Natural killer cell (primary cell): ENCODE measurements around the gene CDH26. TPM values are rescaled to one million over a fixed set of nuclear protein-coding genes. Genes with fewer than 3 reads are reported as not detected.

Experiments used
- ATAC-seq, 3 donors: fragments of 150-1000 bp in 2 of 3; fragments of 200-7000 bp in 1 of 3; cut with Tn5 transposase; 1 replicate in 1 of 3; 2 replicates in 2 of 3; pipeline ENCODE4 v1.10.0; 2021; ENCODE audit warnings: mild to moderate bottlenecking in 2 of 3, moderate library complexity in 2 of 3
- DNase-seq, 2 donors: peaks; one replicate each; pipeline versions ENCODE4 v3.0.0 to v3.0.0-alpha.2; 2013 to 2021; ENCODE audit warnings: mixed read lengths in 1 of 2
- H3K27ac ChIP-seq: one replicate; pipeline ENCODE4 v1.5.1; 2013; ENCODE audit warnings: mild to moderate bottlenecking, low read length
- H3K27me3 ChIP-seq: one replicate; pipeline ENCODE4 v1.6.1; 2013; ENCODE audit warnings: low read length; ENCODE audit not compliant: control insufficient read depth, insufficient read depth
- H3K36me3 ChIP-seq: one replicate; pipeline ENCODE4 v1.6.1; 2013; ENCODE audit warnings: low read length; ENCODE audit not compliant: control insufficient read depth, insufficient read depth
- H3K4me1 ChIP-seq: one replicate; pipeline ENCODE4 v1.6.1; 2013; ENCODE audit warnings: low read length; ENCODE audit not compliant: control insufficient read depth, insufficient read depth
- H3K4me3 ChIP-seq: one replicate; pipeline ENCODE4 v1.5.1; 2013; ENCODE audit warnings: low read length
- H3K9me3 ChIP-seq: one replicate; pipeline ENCODE4 v1.6.1; 2013; ENCODE audit warnings: low read length; ENCODE audit not compliant: control insufficient read depth, insufficient read depth
- H3K27ac Mint-ChIP-seq, 2 donors: one replicate each; pipeline ENCODE4 v1.8.0; 2022; ENCODE audit warnings: mild to moderate bottlenecking in 2 of 2, mixed read lengths in 2 of 2, moderate library complexity in 1 of 2
- H3K27me3 Mint-ChIP-seq, 2 donors: one replicate each; pipeline ENCODE4 v1.8.0; 2022; ENCODE audit warnings: low read depth in 2 of 2, mixed read lengths in 2 of 2
- H3K36me3 Mint-ChIP-seq: one replicate; pipeline ENCODE4 v1.8.0; 2022; ENCODE audit warnings: mixed read lengths
- H3K4me1 Mint-ChIP-seq, 2 donors: one replicate each; pipeline ENCODE4 v1.8.0; 2022; ENCODE audit warnings: mixed read lengths in 2 of 2
- H3K4me3 Mint-ChIP-seq: one replicate; pipeline ENCODE4 v1.8.0; 2022; ENCODE audit warnings: mild to moderate bottlenecking, moderate library complexity, mixed read lengths
- H3K9me3 Mint-ChIP-seq, 2 donors: one replicate each; pipeline ENCODE4 v1.8.0; 2022; ENCODE audit warnings: mixed read lengths in 2 of 2
- WGBS: methylation state at CpG from one replicate; pipeline ENCODE4 v1.1.7; 2013; ENCODE audit warnings: missing lambda C conversion rate; ENCODE audit not compliant: insufficient coverage; 5-methylcytosine and 5-hydroxymethylcytosine counted together
- intact Hi-C: fragments of 100-400 bp; cut with micrococcal nuclease; formaldehyde crosslinking; loops from one replicate; pipeline ENCODE4 v1.14.2; 2022
- total RNA-seq, 4 donors: library from RNA; stranded (reverse); fragments of 120-200 nt in 1 of 4; gene quantifications; one replicate each; pipeline versions ENCODE4 v1.2.3 to v1.2.4, GENCODE V29; 2013 to 2022
- TF ChIP-seq, protein P1 (sequence below): fragments of 200-600 bp; IDR thresholded peaks from one replicate; pipeline ENCODE4 v1.8.0; 2022; ENCODE audit warnings: antibody characterized with exemption

CDH26 gene
- total RNA-seq, 3 donors from 2014 or later (not counting 1 experiment from before 2014, with no cell fraction given) = 1.2 to 2.0 (median 1.8) TPM

DNA sequence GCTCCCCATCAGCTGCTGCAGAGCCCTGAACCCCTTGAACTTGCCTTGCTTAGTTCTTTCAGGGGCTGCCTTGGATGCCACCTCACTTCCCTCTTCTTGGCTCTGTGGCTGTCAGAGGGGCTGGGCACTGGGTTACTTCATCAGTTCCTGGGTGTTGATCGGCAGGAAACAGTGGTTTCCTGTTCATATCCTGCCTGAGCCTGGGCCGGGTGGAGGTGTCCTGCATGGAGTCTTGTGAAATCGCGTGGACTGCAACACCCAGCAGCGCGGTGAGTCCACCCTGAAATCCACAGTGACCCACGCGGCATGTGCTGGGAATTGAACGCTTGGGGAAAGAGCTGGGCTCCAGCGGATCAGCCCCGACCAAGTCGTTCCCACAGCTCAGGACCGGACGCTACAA is 97.5 kb downstream of the CDH26 start:
- Histone ChIP-seq H3K4me1 (peaks cover 59% of the 10 kb centered on the region), H3K9me3 (no peaks in the 10 kb centered on the region), H3K27me3 (no peaks in the 10 kb centered on the region), H3K4me3 (peak overlapping the region; percentile 40), H3K27ac (peak overlapping the region; percentile 61), H3K36me3 (peaks cover 2% of the 10 kb centered on the region)
- H3K4me1 Mint-ChIP-seq = peaks cover 78% of the 10 kb centered on the region in 2 donors
- peak overlapping the region; percentile 91 for H3K4me3 Mint-ChIP-seq
- TF ChIP-seq, protein P1, sequence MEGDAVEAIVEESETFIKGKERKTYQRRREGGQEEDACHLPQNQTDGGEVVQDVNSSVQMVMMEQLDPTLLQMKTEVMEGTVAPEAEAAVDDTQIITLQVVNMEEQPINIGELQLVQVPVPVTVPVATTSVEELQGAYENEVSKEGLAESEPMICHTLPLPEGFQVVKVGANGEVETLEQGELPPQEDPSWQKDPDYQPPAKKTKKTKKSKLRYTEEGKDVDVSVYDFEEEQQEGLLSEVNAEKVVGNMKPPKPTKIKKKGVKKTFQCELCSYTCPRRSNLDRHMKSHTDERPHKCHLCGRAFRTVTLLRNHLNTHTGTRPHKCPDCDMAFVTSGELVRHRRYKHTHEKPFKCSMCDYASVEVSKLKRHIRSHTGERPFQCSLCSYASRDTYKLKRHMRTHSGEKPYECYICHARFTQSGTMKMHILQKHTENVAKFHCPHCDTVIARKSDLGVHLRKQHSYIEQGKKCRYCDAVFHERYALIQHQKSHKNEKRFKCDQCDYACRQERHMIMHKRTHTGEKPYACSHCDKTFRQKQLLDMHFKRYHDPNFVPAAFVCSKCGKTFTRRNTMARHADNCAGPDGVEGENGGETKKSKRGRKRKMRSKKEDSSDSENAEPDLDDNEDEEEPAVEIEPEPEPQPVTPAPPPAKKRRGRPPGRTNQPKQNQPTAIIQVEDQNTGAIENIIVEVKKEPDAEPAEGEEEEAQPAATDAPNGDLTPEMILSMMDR = no peak
- no peaks in the 10 kb centered on the region for H3K27me3 Mint-ChIP-seq
- intact Hi-C loops = loop anchor here (2.0 to 5.0 kb wide), 4 partner anchors 113 to 1207 kb away; partner anchors contain the start of genes FAM217B and PPP1R3D
- peak overlapping the region; percentile 94 to 96 for H3K27ac Mint-ChIP-seq
- DNase-seq = peak; percentile 55 to 69
- H3K9me3 Mint-ChIP-seq = no peaks in the 10 kb centered on the region
- ATAC-seq = peak; percentile 47 to 72 (median 64)
- WGBS = 2% methylated on average over 14 of the region's 14 CpGs
- no peaks in the 10 kb centered on the region for H3K36me3 Mint-ChIP-seq

DNA sequence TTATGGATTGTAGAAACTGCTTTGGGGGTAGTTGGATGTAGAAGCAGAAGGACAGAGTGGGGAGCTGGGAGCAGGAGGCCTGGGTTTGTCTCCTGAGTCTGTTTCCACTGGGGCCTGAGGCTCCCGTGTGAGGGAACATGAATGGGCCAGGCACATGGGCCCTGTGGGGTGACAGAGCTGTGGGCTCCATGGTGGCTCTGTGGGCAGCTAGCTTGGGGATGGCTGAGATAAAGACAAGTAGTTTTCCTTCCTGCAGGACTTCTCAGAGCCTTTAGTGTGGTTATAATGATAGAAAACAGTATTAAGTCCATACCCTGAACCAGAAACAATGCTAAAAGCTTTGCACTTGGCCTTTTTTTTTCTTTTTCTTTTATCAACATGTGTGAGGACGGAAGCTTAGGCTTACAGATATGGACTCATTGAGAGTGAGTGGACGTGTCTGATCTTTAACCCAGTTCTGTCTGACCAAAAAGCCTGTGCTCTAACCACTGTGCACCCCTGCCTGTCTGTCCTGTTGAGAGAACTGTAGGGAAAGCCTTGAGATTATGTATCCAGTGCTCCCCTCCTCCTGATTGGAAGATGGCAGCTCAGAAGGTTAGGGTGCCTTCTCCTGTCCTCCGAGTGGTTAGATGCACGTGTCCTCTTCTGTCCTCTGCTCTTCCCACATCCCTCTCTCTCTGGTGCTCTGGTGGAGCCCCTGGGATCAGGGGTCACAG is 98.3 kb downstream of the CDH26 start:
- no peaks in the 10 kb centered on the region for H3K36me3 Mint-ChIP-seq
- WGBS = 37% methylated on average over 5 of the region's 5 CpGs
- DNase-seq (peak in 1 of 2 donors; percentile 35), ATAC-seq (peak in 1 of 3 donors; percentile 10)
- H3K9me3 Mint-ChIP-seq = no peaks in the 10 kb centered on the region
- peaks cover 78 to 86% of the 10 kb centered on the region in 2 donors for H3K4me1 Mint-ChIP-seq
- H3K27me3 ChIP-seq = no peaks in the 10 kb centered on the region
- intact Hi-C loops = loop anchor here (1.0 to 5.0 kb wide), 5 partner anchors 114 to 1206 kb away; partner anchors contain the start of genes FAM217B and PPP1R3D
- H3K36me3 ChIP-seq = peaks cover 2% of the 10 kb centered on the region
- no peaks in the 10 kb centered on the region for H3K9me3 ChIP-seq
- H3K4me3 Mint-ChIP-seq = peak overlapping the region; percentile 91
- peak overlapping the region; percentile 61 for H3K27ac ChIP-seq
- H3K27me3 Mint-ChIP-seq = no peaks in the 10 kb centered on the region
- peaks cover 59% of the 10 kb centered on the region for H3K4me1 ChIP-seq
- peak overlapping the region; percentile 40 for H3K4me3 ChIP-seq
- TF ChIP-seq, protein P1 = no peak
- H3K27ac Mint-ChIP-seq = peak overlapping the region; percentile 94 to 96

DNA sequence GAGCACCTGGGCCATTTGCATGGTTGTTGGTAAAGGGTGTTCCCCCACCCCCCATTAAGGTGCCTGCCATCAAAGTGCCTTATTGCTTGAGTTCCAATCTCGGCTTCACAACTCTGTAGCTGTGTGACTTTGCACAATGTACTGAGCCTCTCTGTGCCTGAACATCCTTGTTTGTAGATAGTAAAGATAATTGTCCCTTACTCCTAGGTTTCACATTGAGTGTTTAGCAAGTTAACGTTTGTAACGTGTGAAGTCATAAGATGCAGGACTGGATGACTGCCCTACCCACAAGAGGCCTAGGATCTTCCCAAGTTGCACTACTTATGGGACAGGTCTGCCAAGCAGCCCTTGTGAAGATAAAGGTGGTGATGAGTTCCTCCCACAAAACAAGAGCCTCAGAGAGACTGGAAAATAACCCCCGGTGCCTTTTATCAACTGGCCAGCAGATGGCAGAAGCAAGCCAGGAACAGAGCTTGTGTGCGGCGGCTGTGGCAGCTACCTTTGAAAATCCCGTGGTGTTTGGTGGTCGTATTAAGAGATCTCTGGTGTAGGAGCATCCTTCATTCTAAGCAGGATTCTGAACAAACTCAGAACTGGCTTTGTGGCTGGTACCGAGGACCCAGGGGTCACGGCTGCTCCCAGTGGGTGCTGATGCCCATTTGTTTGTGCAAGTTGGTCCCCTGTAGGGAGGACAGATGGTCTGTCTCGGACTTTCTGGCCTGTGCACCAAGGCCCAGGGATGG is 99.1 kb downstream of the CDH26 start:
- Mint-ChIP-seq H3K36me3 (no peaks in the 10 kb centered on the region), H3K4me1 (peaks cover 85 to 93% of the 10 kb centered on the region in 2 donors), H3K27ac (peak overlapping the region; percentile 94 to 96), H3K27me3 (no peaks in the 10 kb centered on the region), H3K4me3 (peak overlapping the region; percentile 91), H3K9me3 (no peaks in the 10 kb centered on the region)
- Histone ChIP-seq H3K36me3 (peaks cover 2% of the 10 kb centered on the region), H3K9me3 (no peaks in the 10 kb centered on the region), H3K27me3 (no peaks in the 10 kb centered on the region), H3K27ac (peak overlapping the region; percentile 69), H3K4me3 (peak overlapping the region; percentile 40), H3K4me1 (peaks cover 59% of the 10 kb centered on the region)
- TF ChIP-seq, protein P1 = peak; percentile 91
- DNase-seq = peak; percentile 65 to 85
- 11% methylated on average over 11 of the region's 11 CpGs for WGBS
- ATAC-seq = peak; percentile 41 to 54 (median 41)
- intact Hi-C loops = loop anchor here (1.0 to 5.0 kb wide), 5 partner anchors 115 to 1205 kb away; partner anchors contain the start of genes FAM217B and PPP1R3D
